Small intestine (tissue), 7 donors: Measurements from ENCODE around the gene ZNF616. TPM values are rescaled to one million over a fixed set of nuclear protein-coding genes. Genes with fewer than 3 reads are reported as not detected.

Source experiments
- DNase-seq, 2 donors: peaks; one replicate each; pipeline versions ENCODE4 v3.0.0 to v3.0.0-alpha.2; 2013
- FAIRE-seq: peaks from 2 replicates; lab custom pipeline; 2012; peaks lifted over from hg19 to GRCh38; lab: Jason Lieb, UNC
- H3K27ac ChIP-seq, 3 donors: one replicate each; pipeline ENCODE4 v1.5.1; 2013; ENCODE audit warnings: low read length in 2 of 3, mild to moderate bottlenecking in 2 of 3, control low read depth in 1 of 3, inconsistent platforms in 1 of 3, low read depth in 1 of 3, moderate library complexity in 1 of 3
- H3K27me3 ChIP-seq, 3 donors: one replicate each; pipeline ENCODE4 v1.6.1; 2013; ENCODE audit warnings: low read length in 3 of 3, inconsistent platforms in 1 of 3; ENCODE audit not compliant: control insufficient read depth in 3 of 3, insufficient read depth in 3 of 3
- H3K36me3 ChIP-seq, 3 donors: one replicate each; pipeline ENCODE4 v1.6.1; 2013; ENCODE audit warnings: low read length in 3 of 3, inconsistent platforms in 1 of 3, low read depth in 1 of 3, mild to moderate bottlenecking in 1 of 3, moderate library complexity in 1 of 3; ENCODE audit not compliant: control insufficient read depth in 3 of 3, insufficient read depth in 2 of 3
- H3K4me1 ChIP-seq, 3 donors: one replicate each; pipeline ENCODE4 v1.6.1; 2013; ENCODE audit warnings: low read length in 2 of 3, inconsistent platforms in 1 of 3, low read depth in 1 of 3, mild to moderate bottlenecking in 1 of 3, moderate library complexity in 1 of 3; ENCODE audit not compliant: control insufficient read depth in 3 of 3, insufficient read depth in 2 of 3
- H3K4me3 ChIP-seq, 3 donors: one replicate each; pipeline ENCODE4 v1.5.1; 2013; ENCODE audit warnings: low read length in 3 of 3, control low read depth in 1 of 3, inconsistent platforms in 1 of 3, low read depth in 1 of 3, mild to moderate bottlenecking in 1 of 3, moderate library complexity in 1 of 3
- H3K9me3 ChIP-seq, 2 donors: one replicate each; pipeline ENCODE4 v1.6.1; 2013; ENCODE audit warnings: low read depth in 1 of 2, low read length in 1 of 2; ENCODE audit not compliant: control insufficient read depth in 2 of 2, insufficient read depth in 1 of 2
- WGBS, 3 donors: extraction: QIAGEN DNeasy Blood & Tissue Kit; methylation state at CpG; one replicate each; pipeline ENCODE4 v1.1.7; 2013; 5-methylcytosine and 5-hydroxymethylcytosine counted together
- polyA plus RNA-seq, 4 donors: library from polyadenylated mRNA; stranded (reverse) in 3 of 4; unstranded in 1 of 4; fragments of 200-250 nt in 3 of 4; fragments of 120-200 nt in 1 of 4; gene quantifications; one replicate each; pipeline versions ENCODE4 v1.2.1 to v1.2.3, GENCODE V29; 2013
- donor health status: healthy with polysubstance abuse.
- donor health status: control.
- donor health status: control.
- donor health status: Bipolar disorder and iron deficiency.
- donor health status: healthy.

ZNF616 gene
- polyA plus RNA-seq, 4 donors, result 1.1 to 11.6 (median 2.2) TPM

DNA sequence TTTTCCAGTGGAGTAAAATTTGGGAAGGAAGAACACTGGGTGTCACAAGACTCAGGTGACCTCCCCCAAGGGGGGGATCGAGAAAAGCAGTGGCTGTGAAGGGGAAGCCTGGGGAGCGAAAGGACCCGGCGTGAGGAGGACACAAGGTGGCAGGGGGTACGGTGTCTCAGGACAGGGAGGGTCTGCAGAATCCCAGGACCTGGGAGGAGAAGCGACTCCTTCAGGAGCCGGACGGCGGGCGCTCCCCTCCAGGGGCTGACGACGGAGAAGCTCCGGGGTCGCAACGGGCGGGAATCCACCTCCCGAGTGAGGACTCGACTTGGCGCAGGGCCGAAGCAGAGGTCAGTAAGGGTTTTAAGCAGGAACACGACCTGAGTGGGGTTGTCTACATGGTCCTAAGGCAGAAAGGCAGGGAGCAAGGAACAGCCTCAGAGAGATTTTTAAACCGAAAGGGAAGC, 31.2 kb upstream of the ZNF616 start:
- Histone ChIP-seq H3K4me1 (peaks cover 0 to 5% (median 4%) of the 10 kb centered on the region in 3 donors), H3K9me3 (peaks cover 0 to 3% of the 10 kb centered on the region in 2 donors), H3K27me3 (no peaks in the 10 kb centered on the region), H3K27ac (peak overlapping the region; percentile 73 to 95 (median 92)), H3K4me3 (peak overlapping the region; percentile 62 to 77 (median 70)), H3K36me3 (peaks cover 4 to 13% (median 8%) of the 10 kb centered on the region in 3 donors)
- 0 to 1% (median 1%) methylated on average over 22 of the region's 22 CpGs for WGBS, 3 donors
- DNase-seq (no peak), FAIRE-seq (no peak)

DNA sequence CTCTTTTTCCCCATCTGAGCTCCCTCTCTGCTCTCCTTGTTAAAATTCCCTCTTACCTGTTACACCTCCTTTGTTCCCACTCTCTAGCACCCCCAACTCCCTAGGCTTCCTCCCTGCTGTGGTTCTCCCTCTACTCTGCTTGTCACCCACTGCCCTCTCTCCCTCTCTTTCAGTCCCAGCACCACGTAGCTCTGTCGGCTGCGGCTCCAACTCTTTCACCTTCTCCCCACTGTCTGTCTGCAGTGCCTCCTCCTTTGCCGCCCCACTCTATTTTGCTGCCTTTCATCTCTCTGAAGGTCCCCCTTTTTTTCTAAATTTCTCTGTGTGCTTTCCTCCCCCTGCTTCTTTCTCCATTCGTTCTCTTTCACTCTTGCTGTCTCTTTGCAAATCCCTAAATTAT, 30.6 kb upstream of the ZNF616 start:
- peaks cover 4 to 16% (median 11%) of the 10 kb centered on the region in 3 donors for H3K36me3 ChIP-seq
- FAIRE-seq (no peak), DNase-seq (peak; percentile 24 to 46)

DNA sequence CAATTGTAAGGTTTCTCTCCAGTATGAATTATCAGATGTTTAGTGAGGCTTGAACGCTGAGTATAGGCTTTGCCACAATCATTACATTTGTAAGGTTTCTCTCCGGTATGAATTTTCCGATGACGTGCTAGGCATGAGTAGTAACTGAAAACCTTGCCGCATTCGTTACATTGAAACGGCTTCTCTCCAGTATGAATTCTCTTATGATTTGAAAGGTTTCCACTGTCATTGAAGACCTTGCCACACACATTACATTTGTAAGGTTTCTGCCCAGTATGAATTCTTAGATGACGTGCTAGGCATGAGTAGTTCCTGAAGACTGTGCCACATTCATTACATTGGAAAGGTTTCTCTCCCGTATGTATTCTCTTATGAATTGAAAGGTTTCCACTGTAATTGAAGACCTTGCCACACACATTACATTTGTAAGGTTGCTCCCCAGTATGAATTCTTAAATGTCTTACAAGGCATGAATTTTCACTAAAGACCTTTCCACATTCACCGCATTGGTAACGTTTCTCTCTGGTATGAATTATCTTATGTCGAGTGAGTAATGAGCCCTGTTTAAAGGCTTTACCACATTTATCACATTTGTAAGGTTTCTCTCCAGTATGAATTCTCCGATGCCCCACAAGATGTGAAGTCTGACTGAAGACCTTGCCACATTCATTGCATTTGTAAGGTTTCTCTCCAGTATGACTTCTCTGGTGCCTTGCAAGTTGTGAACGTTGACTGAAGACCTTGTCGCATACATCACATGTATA, 16.0 kb upstream of the ZNF616 start:
- no peak for FAIRE-seq
- Histone ChIP-seq H3K36me3 (peaks cover 6 to 23% (median 19%) of the 10 kb centered on the region in 3 donors), H3K9me3 (peaks cover 6 to 59% of the 10 kb centered on the region in 2 donors)

More for the DNA sequence above, 30.6 kb upstream of the ZNF616 start:
- Histone ChIP-seq H3K27ac (peak overlapping the region in 2 of 3 donors; percentile 26 to 92), H3K4me1 (peaks cover 0 to 5% (median 4%) of the 10 kb centered on the region in 3 donors), H3K27me3 (no peaks in the 10 kb centered on the region), H3K4me3 (peak overlapping the region; percentile 62 to 77 (median 70)), H3K9me3 (peaks cover 2 to 5% of the 10 kb centered on the region in 2 donors)
- WGBS, 3 donors, result 4 to 9% (median 7%) methylated on average over 5 of the region's 5 CpGs

DNA sequence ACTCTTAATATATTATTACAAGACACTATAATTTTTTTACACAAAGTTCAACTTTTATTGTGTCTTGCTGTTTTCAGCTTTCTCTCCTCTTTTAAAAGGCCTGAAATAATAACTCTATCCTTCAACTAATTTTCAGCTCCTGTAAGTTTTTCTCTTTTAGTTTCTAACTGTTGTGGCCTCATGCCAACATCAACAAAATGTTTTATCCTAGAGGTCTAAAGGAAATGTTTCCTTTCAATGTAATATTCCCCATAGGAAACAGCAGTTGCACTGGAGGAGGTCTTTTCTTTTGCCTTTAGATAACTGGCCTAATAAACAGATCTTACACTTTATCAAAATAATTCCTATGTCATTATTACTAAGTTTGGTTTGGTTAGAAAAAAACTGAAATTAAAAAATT, 8.5 kb upstream of the ZNF616 start:
- DNase-seq, result no peak
- H3K36me3 ChIP-seq, result no peaks in the 10 kb centered on the region
- H3K9me3 ChIP-seq, result peaks cover 2 to 31% of the 10 kb centered on the region in 2 donors
- no peaks in the 10 kb centered on the region for H3K4me1 ChIP-seq
- no peak for FAIRE-seq
- H3K4me3 ChIP-seq, result no peak overlapping the region
- H3K27me3 ChIP-seq, result no peaks in the 10 kb centered on the region
- no peak overlapping the region for H3K27ac ChIP-seq

More for the DNA sequence above, 16.0 kb upstream of the ZNF616 start:
- Histone ChIP-seq H3K27me3 (no peaks in the 10 kb centered on the region), H3K4me3 (no peak overlapping the region), H3K4me1 (no peaks in the 10 kb centered on the region), H3K27ac (no peak overlapping the region)
- 98 to 99% (median 98%) methylated on average over 15 of the region's 15 CpGs for WGBS, 3 donors
- DNase-seq, result no peak

DNA sequence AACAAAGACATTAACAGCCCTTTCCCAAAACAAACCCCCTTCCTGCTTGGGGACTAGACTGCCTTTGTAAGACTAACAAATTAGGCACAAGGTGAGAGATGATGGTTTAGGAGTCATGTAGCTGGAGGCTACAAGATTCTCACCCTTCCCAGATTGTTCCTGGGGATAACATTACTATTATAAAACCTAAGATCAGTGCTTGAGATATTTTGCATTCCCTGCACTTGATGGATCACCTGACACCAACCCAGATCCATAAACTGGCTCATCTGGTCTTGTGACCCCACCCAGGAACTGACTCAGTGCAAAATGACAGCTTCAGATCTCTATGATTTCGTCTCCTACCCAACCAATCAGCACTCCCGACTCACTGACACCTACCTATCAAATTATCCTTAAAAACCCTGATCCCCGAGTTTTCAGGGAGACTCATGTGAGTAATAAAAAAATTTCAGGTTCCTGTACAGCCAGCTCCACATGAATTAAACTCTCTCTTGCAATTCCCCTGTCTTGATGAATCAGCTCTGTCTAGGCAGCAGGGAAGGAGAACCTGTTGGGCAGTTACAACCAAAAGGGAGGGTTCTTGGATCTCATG, 2.4 kb upstream of the ZNF616 start:
- Histone ChIP-seq H3K4me1 (peaks cover 0 to 9% (median 2%) of the 10 kb centered on the region in 3 donors), H3K36me3 (no peaks in the 10 kb centered on the region), H3K27ac (no peak overlapping the region), H3K4me3 (no peak overlapping the region), H3K27me3 (no peaks in the 10 kb centered on the region), H3K9me3 (peaks cover 0 to 17% of the 10 kb centered on the region in 2 donors)
- DNase-seq (no peak), FAIRE-seq (no peak)
- WGBS, 3 donors, result 84 to 87% (median 85%) methylated on average over 3 of the region's 3 CpGs

DNA sequence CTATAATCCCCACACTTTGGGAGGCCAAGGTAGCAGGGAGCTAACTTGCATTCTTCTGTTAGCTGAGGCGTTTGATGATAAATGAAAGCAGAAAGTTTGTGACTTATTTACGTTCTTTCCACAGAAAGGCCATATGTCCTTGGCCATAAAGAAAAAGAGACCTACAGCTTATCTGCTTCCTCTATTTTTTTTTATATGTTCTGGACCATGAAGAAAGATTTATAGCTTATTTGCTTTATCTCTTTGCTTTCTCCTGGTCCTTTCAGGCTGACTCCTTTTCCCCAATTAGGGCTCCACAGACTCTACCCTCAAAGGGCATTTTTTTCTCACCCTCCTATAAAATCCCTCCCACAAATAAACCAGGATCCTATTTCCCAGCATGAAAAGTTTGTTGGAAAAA, 1.5 kb upstream of the ZNF616 start:
- no peaks in the 10 kb centered on the region for H3K36me3 ChIP-seq
- H3K4me3 ChIP-seq, result no peak overlapping the region
- WGBS, 3 donors, result 80 to 91% (median 91%) methylated on average over 2 of the region's 2 CpGs
- H3K9me3 ChIP-seq, result peaks cover 0 to 17% of the 10 kb centered on the region in 2 donors
- no peaks in the 10 kb centered on the region for H3K27me3 ChIP-seq
- no peak for DNase-seq
- H3K27ac ChIP-seq, result no peak overlapping the region
- FAIRE-seq, result no peak
- H3K4me1 ChIP-seq, result peaks cover 0 to 9% (median 2%) of the 10 kb centered on the region in 3 donors

DNA sequence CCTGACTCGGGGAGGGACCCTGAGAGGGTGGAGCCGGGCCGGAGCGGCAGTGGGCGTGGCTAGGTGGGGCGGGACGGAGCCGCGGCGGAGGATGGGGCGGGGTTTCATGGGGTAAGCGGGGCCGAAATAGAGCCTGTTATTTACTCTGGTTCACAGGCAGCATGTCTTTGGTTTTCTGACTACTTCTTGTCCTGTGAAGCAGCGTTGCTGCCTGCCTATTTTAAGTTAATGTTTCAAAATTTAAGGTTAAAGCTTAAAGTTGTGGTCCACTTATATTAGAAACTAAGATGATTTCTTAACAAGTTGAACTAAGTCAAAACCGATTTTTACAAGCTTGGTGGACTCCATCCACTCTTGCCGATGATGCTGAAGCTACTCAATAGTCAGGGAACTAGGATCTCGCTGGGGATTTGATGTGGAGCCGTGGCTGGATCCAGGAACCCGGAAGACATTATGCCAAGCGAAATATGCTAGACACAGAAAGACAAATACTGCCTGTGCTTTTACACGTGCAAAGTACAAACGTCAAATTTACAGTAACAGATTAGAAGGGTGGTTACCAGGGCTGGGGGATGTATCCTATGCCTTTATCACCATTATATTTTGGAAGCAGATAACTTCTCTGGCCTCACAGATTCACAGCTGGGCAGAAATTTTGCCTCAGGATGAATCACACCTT, 433 bp upstream of the ZNF616 start:
- WGBS, 3 donors, result 7 to 16% (median 13%) methylated on average over 20 to 22 of the region's 22 CpGs
- FAIRE-seq (no peak), DNase-seq (peak in 1 of 2 donors; percentile 17)

DNA sequence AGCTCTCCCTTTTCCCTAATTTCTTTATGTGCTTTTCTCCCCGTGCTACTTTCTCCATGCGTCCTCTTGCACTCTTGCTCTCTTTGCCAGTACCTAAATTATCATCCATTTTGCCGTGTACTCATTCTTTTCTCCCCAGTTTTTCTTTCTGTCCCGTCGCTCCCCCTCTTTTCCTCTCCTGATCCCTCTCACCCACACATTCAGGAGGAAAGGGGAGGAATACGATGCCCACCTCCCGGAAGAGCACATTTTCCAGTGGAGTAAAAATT, 821 bp downstream of the ZNF616 start:
- Histone ChIP-seq H3K36me3 (peaks cover 0 to 10% (median 4%) of the 10 kb centered on the region in 3 donors), H3K4me3 (peak overlapping the region; percentile 21 to 94 (median 70)), H3K27me3 (no peaks in the 10 kb centered on the region), H3K4me1 (peaks cover 0 to 9% (median 2%) of the 10 kb centered on the region in 3 donors), H3K9me3 (peaks cover 2 to 40% of the 10 kb centered on the region in 2 donors), H3K27ac (peak overlapping the region in 2 of 3 donors; percentile 87 to 99)
- no peak for DNase-seq
- 0 to 1% (median 1%) methylated on average over 7 of the region's 7 CpGs for WGBS, 3 donors
- no peak for FAIRE-seq

More for the DNA sequence above, 433 bp upstream of the ZNF616 start:
- H3K36me3 ChIP-seq, result peaks cover 0 to 7% (median 0%) of the 10 kb centered on the region in 3 donors
- H3K4me3 ChIP-seq, result peak overlapping the region in 2 of 3 donors; percentile 70 to 94
- peaks cover 0 to 27% of the 10 kb centered on the region in 2 donors for H3K9me3 ChIP-seq
- H3K27me3 ChIP-seq, result no peaks in the 10 kb centered on the region
- peak overlapping the region in 2 of 3 donors; percentile 80 to 99 for H3K27ac ChIP-seq
- peaks cover 0 to 9% (median 2%) of the 10 kb centered on the region in 3 donors for H3K4me1 ChIP-seq
